ENCODE measurements around the gene ANGPTL3.

The ANGPTL3 gene

DNA sequence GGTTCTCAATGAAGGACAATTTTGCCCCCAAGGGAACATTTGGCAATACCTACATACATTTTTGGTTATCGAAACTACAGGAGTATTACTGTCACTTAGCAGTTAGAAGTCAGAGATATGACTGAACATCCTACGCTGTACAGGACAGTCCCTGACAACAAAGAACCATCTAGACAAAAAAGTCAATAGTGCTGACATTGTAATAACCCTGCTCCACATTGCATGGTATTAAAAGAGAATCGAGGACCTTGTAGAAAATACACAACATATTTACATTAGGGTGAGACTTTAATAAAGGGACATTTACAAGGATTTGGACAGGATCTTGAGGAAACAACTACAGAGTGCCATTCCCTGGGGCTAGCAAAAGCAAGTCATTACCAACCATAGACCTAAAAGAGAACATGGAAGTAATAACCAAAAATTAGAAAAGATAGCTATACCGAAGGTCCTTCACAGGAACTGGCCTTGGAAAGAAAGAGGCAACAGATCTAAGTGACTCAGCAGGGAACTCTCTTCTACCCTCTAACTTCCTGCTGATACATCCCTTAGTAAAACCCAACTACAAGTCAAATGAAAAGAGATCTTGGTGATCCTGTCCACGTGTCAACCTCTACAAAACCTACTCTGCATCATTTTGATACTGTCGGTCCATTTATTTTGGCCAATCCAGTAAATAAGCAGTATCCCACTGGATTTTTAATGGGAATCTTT lies 40.2 kb downstream of the ANGPTL3 start:
- no peak for DNase-seq (ENCODE audit: low read depth)

DNA sequence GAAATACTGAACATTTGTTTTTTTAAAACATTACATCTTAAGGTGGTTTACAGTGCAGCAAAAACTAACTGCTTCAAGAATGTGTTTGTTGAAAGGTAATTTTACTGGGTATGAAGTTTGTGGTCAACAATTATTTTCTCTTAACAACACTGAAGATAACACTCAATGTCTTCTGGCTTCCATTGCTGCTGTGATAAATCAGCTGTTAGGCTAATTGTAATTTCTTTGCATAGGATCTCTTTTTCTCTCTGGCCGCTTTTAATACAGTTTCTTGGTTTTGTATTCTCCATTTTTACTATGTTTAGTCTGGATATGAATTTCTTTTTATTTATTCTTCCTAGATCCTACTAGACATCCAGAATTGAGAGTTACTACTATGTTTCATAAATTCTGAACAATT lies 46.0 kb downstream of the ANGPTL3 start:
- no peak for DNase-seq (ENCODE audit: low read depth)

DNA sequence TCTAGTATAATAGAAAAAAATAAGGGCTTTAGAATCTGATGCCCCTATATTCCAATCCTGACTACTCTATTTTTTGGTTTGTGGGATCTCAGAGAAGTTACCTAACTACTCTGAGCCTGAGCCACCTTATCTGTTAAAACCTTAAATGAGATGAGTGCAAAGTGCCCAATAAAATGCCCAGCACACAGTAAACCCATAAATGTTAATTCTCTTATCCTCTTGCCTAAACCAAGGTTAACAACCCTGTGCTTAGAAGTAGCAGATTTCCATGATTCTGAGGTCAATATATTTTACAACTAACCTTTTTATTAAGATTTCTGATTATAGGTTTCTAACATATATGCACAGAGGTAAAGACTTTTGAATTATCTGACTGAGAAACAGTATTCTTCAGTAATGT lies 55.1 kb downstream of the ANGPTL3 start:
- no peak for DNase-seq (ENCODE audit: low read depth)

DNA sequence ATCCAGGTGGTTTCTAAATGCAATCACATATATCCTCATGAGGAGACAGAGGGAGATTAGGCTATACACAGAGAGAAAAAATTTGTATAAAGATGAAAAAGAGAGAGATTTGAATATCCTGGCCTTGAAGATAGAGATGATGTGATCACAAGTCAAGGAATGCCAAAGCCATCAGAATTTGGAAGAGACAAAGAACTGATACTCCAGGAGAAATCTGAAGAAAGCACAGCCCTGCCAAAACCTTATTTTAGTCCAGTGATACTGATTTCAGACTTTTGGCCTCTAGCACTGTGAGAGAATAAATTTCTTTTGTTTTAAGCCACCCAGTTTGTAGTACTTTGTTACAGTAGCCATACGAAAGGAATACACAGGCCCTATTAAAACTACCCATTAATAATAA lies 57.4 kb downstream of the ANGPTL3 start:
- DNase-seq (ENCODE audit: low read depth): no peak
